DOHH2 (cell line): ENCODE measurements around the gene COPS8.

ENCODE experiments used
- CTCF ChIP-seq: fragments of 200-600 bp; sonication (generic); IDR thresholded peaks from one replicate; pipeline ENCODE4 v1.5.1; 2014; ENCODE audit warnings: antibody characterized with exemption, mild to moderate bottlenecking, low read depth, low read length; ENCODE audit not compliant: poor library complexity, severe bottlenecking
- EZH2phosphoT487 ChIP-seq: fragments of 200-600 bp; sonication (generic); IDR thresholded peaks from 2 replicates; pipeline ENCODE4 v1.6.1; 2017; ENCODE audit warnings: borderline replicate concordance, mild to moderate bottlenecking, antibody characterized with exemption, low read length, moderate library complexity, mixed read lengths

- TF ChIP-seq CTCF (no peak), EZH2phosphoT487 (no peak)
Observed at GRCh38 chr2:237048595-237048994, 37.1 kb upstream of the COPS8 start.
